ENCODE data around the gene RILPL1. TPM values are rescaled to one million over a fixed set of nuclear protein-coding genes. Genes with fewer than 3 reads are reported as not detected.

Gene RILPL1
- total and polyA plus RNA-seq, 2 of the 4 experiments (the other 2 are of a cell fraction), result 11.1 to 19.8 TPM

DNA sequence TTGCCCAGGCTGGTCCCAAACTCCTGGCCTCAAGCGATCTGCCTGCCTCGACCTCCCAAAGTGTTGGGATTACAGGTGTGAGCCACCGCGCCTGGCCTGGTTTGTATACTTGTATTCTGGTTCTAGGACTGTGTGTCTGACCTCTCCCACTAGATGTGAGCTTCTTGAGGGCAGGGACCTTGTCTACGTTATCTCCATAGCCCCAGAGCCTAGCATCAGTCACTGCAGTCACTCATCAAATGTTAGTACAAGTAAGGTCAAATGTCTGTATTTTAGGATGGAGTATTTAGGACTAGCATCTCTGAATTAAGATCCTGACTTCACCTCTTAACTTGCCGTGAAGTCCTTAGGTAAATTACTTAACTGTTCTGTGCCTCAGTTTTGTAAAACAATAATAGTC, 99.9 kb downstream of the RILPL1 start:
- Histone ChIP-seq H3K27ac (ENCODE audit: insufficient read depth, low read length) (no peak overlapping the region), H4K8ac (ENCODE audit: low read depth in 2 of 2, low read length in 2 of 2) (no peak overlapping the region), H3K79me1 (ENCODE audit: low read depth in 1 of 2, low read length in 2 of 2) (peaks cover 8 to 22% of the 10 kb centered on the region in 2 experiments; a peak in 3 of 4 replicates), H2BK20ac (ENCODE audit: low read depth, low read length) (no peak overlapping the region), H3K9me3 (ENCODE audit: control insufficient read depth, insufficient read depth, low read length) (no peaks in the 10 kb centered on the region), H3K4ac (ENCODE audit: low read depth, low read length) (no peak overlapping the region), H3K14ac (replicated peaks; ENCODE audit: low read depth, low read length) (no peak overlapping the region), H3K9ac (ENCODE audit: low read depth, low read length) (no peak overlapping the region), H2BK5ac (ENCODE audit: low read depth, low read length, poor library complexity, severe bottlenecking) (no peak overlapping the region), H2AFZ (replicated peaks; ENCODE audit: low read length, poor library complexity) (no peak overlapping the region), H3K27me3 (ENCODE audit: control insufficient read depth, insufficient read depth, low read length) (no peaks in the 10 kb centered on the region), H2BK15ac (ENCODE audit: low read depth, low read length) (no peak overlapping the region), H2AK5ac (ENCODE audit: low read depth, low read length) (no peak overlapping the region), H3K36me3 (ENCODE audit: control insufficient read depth, insufficient read depth, low read length) (peaks cover 5% of the 10 kb centered on the region), H3K56ac (ENCODE audit: extremely low read depth, insufficient read depth, low read length) (no peak overlapping the region), H3K4me1 (ENCODE audit: control insufficient read depth, insufficient read depth, low read length) (peaks cover 4% of the 10 kb centered on the region; the same call in 1 of the 2 replicates), H4K20me1 (ENCODE audit: insufficient read depth, low read length) (no peaks in the 10 kb centered on the region), H3K18ac (ENCODE audit: low read depth, low read length) (no peak overlapping the region), H3K4me3 (ENCODE audit: insufficient read depth, low read depth, low read length) (no peak overlapping the region), H4K91ac (ENCODE audit: insufficient read depth, low read depth, low read length) (no peak overlapping the region), H2BK120ac (ENCODE audit: low read depth, low read length) (no peak overlapping the region), H2AK9ac (replicated peaks; ENCODE audit: low read depth, low read length, poor library complexity) (no peak overlapping the region), H4K5ac (ENCODE audit: low read depth, low read length) (no peak overlapping the region), H3K4me2 (ENCODE audit: low read depth, low read length) (no peak overlapping the region), H3K23ac (ENCODE audit: low read depth, low read length) (no peak overlapping the region), H3K9me1 (ENCODE audit: insufficient read depth, low read length) (peaks cover 7% of the 10 kb centered on the region)
- TF ChIP-seq MXI1 (IDR thresholded peaks at IDR 0.05; ENCODE audit: borderline replicate concordance, low read depth, low read length), result no peak
- TF ChIP-seq, protein P1, sequence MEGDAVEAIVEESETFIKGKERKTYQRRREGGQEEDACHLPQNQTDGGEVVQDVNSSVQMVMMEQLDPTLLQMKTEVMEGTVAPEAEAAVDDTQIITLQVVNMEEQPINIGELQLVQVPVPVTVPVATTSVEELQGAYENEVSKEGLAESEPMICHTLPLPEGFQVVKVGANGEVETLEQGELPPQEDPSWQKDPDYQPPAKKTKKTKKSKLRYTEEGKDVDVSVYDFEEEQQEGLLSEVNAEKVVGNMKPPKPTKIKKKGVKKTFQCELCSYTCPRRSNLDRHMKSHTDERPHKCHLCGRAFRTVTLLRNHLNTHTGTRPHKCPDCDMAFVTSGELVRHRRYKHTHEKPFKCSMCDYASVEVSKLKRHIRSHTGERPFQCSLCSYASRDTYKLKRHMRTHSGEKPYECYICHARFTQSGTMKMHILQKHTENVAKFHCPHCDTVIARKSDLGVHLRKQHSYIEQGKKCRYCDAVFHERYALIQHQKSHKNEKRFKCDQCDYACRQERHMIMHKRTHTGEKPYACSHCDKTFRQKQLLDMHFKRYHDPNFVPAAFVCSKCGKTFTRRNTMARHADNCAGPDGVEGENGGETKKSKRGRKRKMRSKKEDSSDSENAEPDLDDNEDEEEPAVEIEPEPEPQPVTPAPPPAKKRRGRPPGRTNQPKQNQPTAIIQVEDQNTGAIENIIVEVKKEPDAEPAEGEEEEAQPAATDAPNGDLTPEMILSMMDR (conservative IDR thresholded peaks at IDR 0.05; ENCODE audit: low read depth, low read length), result no peak
- TF ChIP-seq SMC3 (IDR thresholded peaks at IDR 0.05; ENCODE audit: low read depth, low read length), result no peak
- no peak for TF ChIP-seq BHLHE40 (IDR thresholded peaks at IDR 0.05; ENCODE audit: low read depth, low read length)
- no peak for TF ChIP-seq POLR2A (IDR thresholded peaks at IDR 0.05; ENCODE audit: low read depth, low read length)
- no peak for TF ChIP-seq MAZ (IDR thresholded peaks at IDR 0.05; ENCODE audit: borderline replicate concordance, low read depth, low read length)
- no peak for TF ChIP-seq NFE2L2 (IDR thresholded peaks at IDR 0.05; ENCODE audit: low read depth, low read length)
- no peak for TF ChIP-seq FOS (IDR thresholded peaks at IDR 0.05; ENCODE audit: low read depth, low read length)
- no peak for TF ChIP-seq MAFK (IDR thresholded peaks at IDR 0.05; ENCODE audit: low read depth, low read length)
- no peak for TF ChIP-seq RFX5 (IDR thresholded peaks at IDR 0.05; ENCODE audit: low read depth, low read length)
- in situ Hi-C loops (cut with MboI; ENCODE audit: low sequenced_read_pairs) (no loop called here), intact Hi-C loops (cut with micrococcal nuclease) (loop anchor here (5.0 kb wide), 1 partner anchor 41 kb away; no protein-coding TSS in a partner anchor), dilution Hi-C loops (cut with HindIII; ENCODE audit: low sequenced_read_pairs, unreplicated experiment) (no loop called here)
- ChIA-PET POLR2A (ENCODE audit: unreplicated experiment) (interaction anchor here (0.5 to 1.1 kb wide), 2 partner anchors 13 to 25 kb away, joined by 5 to 20 read pairs; no protein-coding TSS in a partner anchor), CTCF (no interaction called here)
- WGBS, 2 experiments (ENCODE audit: extremely low coverage in 2 of 2, insufficient read length in 1 of 2), result no CpG with 5 or more reads among the region's 6 CpGs
- no TSS peak for BruUV-seq (replicated peaks)
- ATAC-seq (ENCODE audit: low read depth), result no peak
- no peak for DNase-seq
